ENCODE data around the gene LRIG3.

Gene LRIG3

DNA sequence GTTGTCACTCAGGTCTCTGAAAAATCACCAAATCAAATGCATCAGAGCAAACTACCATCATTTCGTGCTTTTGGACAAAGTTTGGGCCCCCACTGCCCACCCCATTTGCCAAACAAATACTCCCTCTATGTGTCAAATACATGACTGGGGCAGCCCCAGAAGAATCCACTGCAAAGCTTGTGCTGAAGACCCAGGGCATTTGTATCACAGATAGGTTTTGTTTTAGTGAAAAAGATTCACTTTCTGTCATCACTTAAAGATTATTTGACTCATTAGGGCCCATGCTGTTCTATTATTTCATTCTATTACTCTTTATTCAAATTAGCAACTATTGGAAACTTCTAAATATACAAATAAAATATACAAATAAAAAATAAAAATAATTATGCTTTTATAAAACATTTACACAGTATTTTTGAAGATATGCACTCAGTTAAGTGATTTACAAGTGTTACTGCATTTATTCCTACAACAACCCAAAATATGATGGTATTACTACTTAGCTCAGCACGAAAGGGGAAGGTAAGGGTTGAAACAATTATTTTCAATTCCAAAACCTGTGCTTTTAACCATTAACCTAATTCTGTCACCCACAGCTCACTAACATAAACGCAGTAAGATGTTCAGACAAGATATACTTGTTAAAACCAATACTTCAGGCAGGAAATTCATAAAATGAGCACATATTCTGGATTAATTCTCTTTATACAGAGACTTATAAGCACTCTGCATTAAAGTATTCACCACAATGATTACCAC is 36.5 kb downstream of the LRIG3 start:
- TF ChIP-seq, protein P1, sequence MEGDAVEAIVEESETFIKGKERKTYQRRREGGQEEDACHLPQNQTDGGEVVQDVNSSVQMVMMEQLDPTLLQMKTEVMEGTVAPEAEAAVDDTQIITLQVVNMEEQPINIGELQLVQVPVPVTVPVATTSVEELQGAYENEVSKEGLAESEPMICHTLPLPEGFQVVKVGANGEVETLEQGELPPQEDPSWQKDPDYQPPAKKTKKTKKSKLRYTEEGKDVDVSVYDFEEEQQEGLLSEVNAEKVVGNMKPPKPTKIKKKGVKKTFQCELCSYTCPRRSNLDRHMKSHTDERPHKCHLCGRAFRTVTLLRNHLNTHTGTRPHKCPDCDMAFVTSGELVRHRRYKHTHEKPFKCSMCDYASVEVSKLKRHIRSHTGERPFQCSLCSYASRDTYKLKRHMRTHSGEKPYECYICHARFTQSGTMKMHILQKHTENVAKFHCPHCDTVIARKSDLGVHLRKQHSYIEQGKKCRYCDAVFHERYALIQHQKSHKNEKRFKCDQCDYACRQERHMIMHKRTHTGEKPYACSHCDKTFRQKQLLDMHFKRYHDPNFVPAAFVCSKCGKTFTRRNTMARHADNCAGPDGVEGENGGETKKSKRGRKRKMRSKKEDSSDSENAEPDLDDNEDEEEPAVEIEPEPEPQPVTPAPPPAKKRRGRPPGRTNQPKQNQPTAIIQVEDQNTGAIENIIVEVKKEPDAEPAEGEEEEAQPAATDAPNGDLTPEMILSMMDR (IDR thresholded peaks at IDR 0.05) = no peak

GRCh38 chr12:58882826-58883225 is 37.5 kb downstream of the LRIG3 start:
- Histone ChIP-seq H3K4me3 (no peak overlapping the region), H3K27ac (peak overlapping the region; percentile 51 to 58), H3K36me3 (peaks cover 41 to 46% (median 42%) of the 10 kb centered on the region in 3 donors), H3K27me3 (no peaks in the 10 kb centered on the region), H3K9me3 (no peaks in the 10 kb centered on the region), H3K4me1 (peaks cover 0 to 55% (median 29%) of the 10 kb centered on the region in 4 donors)
- no peak for DNase-seq
- intact Hi-C loops (cut with DNase I; ENCODE audit: low total_unique reads) = loop anchor here (5.0 kb wide), 1 partner anchor 34 kb away; no protein-coding TSS in a partner anchor
- TF ChIP-seq, protein P1 (IDR thresholded peaks at IDR 0.05) = no peak

More for the DNA sequence above, 36.5 kb downstream of the LRIG3 start:
- Histone ChIP-seq H3K27me3 (no peaks in the 10 kb centered on the region), H3K4me3 (no peak overlapping the region), H3K9me3 (no peaks in the 10 kb centered on the region), H3K36me3 (peaks cover 34 to 38% (median 37%) of the 10 kb centered on the region in 3 donors), H3K4me1 (peaks cover 0 to 64% (median 29%) of the 10 kb centered on the region in 4 donors), H3K27ac (peak overlapping the region; percentile 51 to 58)
- no peak for DNase-seq
- intact Hi-C loops (cut with DNase I; ENCODE audit: low total_unique reads) = loop anchor here (5.0 kb wide), 1 partner anchor 34 kb away; no protein-coding TSS in a partner anchor

- peaks cover 41 to 47% (median 45%) of the 10 kb centered on the region in 3 donors for H3K36me3 ChIP-seq
- intact Hi-C loops (cut with DNase I; ENCODE audit: low total_unique reads) = loop anchor here (5.0 kb wide), 1 partner anchor 35 kb away; no protein-coding TSS in a partner anchor
Observed at GRCh38 chr12:58881816-58882215, 38.5 kb downstream of the LRIG3 start.

GRCh38 chr12:58880639-58881038 is 39.7 kb downstream of the LRIG3 start:
- intact Hi-C loops (cut with DNase I; ENCODE audit: low total_unique reads) = loop anchor here (5.0 kb wide), 1 partner anchor 37 kb away; no protein-coding TSS in a partner anchor
- H3K9me3 ChIP-seq = no peaks in the 10 kb centered on the region
- H3K4me1 ChIP-seq = peaks cover 0 to 54% (median 29%) of the 10 kb centered on the region in 4 donors
- no peaks in the 10 kb centered on the region for H3K27me3 ChIP-seq
- H3K4me3 ChIP-seq = no peak overlapping the region
- H3K27ac ChIP-seq = peak overlapping the region; percentile 51 to 58
- TF ChIP-seq, protein P1 (IDR thresholded peaks at IDR 0.05) = no peak
- DNase-seq = no peak
- H3K36me3 ChIP-seq = peaks cover 50 to 56% (median 51%) of the 10 kb centered on the region in 3 donors

More at GRCh38 chr12:58881816-58882215, 38.5 kb downstream of the LRIG3 start:
- TF ChIP-seq, protein P1 (IDR thresholded peaks at IDR 0.05) = no peak
- Histone ChIP-seq H3K9me3 (no peaks in the 10 kb centered on the region), H3K27me3 (no peaks in the 10 kb centered on the region), H3K4me1 (peaks cover 0 to 55% (median 29%) of the 10 kb centered on the region in 4 donors), H3K4me3 (no peak overlapping the region), H3K27ac (peak overlapping the region; percentile 51 to 58)
- DNase-seq = no peak

DNA sequence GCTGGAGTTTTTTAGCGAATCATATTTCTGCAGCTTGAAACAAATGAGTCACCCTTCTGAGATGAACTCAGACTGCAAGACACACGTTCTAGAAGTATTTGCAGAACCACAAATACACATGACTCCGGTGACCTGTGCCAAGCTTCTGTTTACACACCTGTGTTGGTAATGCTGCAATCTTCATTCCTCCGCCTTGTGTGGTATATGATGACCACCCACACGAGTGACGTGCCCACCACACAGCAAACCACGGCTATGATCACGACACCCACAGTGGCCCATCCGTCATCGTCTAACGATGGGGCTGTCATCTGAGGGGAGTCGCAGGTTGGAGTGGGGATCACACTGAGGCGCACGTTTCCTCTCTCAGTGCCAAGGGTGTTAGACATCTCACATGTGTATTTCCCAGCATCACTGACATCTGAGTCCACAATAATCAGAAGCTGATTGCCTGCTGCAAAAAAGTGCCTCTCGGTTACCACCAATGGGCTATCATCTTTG is 43.0 kb downstream of the LRIG3 start:
- no peak for DNase-seq
- Histone ChIP-seq H3K27ac (no peak overlapping the region), H3K4me1 (peaks cover 0 to 20% (median 7%) of the 10 kb centered on the region in 4 donors), H3K36me3 (peaks cover 76 to 83% (median 81%) of the 10 kb centered on the region in 3 donors), H3K27me3 (no peaks in the 10 kb centered on the region), H3K4me3 (no peak overlapping the region), H3K9me3 (no peaks in the 10 kb centered on the region)
- intact Hi-C loops (cut with DNase I; ENCODE audit: low total_unique reads) = no loop called here
- TF ChIP-seq, protein P1 (IDR thresholded peaks at IDR 0.05) = no peak
